ENCODE measurements around the gene TBC1D14.

Gene TBC1D14

GRCh38 chr4:6940744-6941137 lies 31.1 kb downstream of the TBC1D14 start:
- ChIA-PET CTCF (interaction anchor here (1.9 to 2.4 kb wide), 2 partner anchors 27 to 32 kb away, joined by 6 to 7 read pairs; no protein-coding TSS in a partner anchor), POLR2A (no interaction called here)
- Histone ChIP-seq H3K4me3 (ENCODE audit: control insufficient read depth in 1 of 7, extremely low read depth in 1 of 7, insufficient read depth in 4 of 7, low read depth in 2 of 7, low read length in 6 of 7) (no peak overlapping the region), H3K9me3 (ENCODE audit: control extremely low read depth in 1 of 5, control insufficient read depth in 4 of 5, insufficient read depth in 2 of 5, low read depth in 1 of 5, low read length in 4 of 5) (no peaks in the 10 kb centered on the region), H3K4me1 (ENCODE audit: control extremely low read depth in 1 of 4, control insufficient read depth in 4 of 4, insufficient read depth in 4 of 4, low read length in 3 of 4) (peaks cover 19 to 78% (median 59%) of the 10 kb centered on the region in 4 experiments), H3K27me3 (replicated peaks in 2 of 5; ENCODE audit: control insufficient read depth in 4 of 5, insufficient read depth in 5 of 5, low read length in 4 of 5) (no peaks in the 10 kb centered on the region), H3K36me3 (ENCODE audit: control insufficient read depth in 4 of 4, insufficient read depth in 4 of 4, low read length in 3 of 4) (peaks cover 0 to 19% (median 3%) of the 10 kb centered on the region in 4 experiments), H3K27ac (ENCODE audit: insufficient read depth in 1 of 2, low read depth in 1 of 2, low read length in 2 of 2, poor library complexity in 1 of 2, severe bottlenecking in 2 of 2) (no peak overlapping the region)
- DNase-seq: no peak
- WGBS (ENCODE audit: insufficient coverage): 96% methylated on average over 11 of the region's 11 CpGs

DNA sequence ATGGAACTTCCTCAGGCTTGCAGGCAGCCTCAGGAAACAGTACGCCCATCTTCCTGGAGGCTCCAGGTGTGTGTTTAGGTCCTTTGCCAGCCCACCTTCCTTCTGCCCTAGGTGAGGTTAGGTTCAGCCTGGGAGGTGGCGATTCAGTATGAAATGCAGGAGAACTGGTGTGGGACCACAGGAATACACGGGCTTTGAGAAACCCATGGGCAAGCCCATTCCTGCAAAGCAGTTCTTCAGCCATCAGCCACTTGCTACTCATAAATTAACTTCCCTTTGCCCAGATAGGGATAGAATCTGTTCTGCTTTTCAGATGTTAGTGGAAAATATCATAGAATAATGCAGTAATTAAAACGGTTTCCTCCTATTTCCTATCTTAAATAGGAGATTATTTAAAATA lies 32.2 kb downstream of the TBC1D14 start:
- H3K4me3 ChIP-seq (ENCODE audit: control insufficient read depth in 1 of 7, extremely low read depth in 1 of 7, insufficient read depth in 4 of 7, low read depth in 2 of 7, low read length in 6 of 7): peak overlapping the region in 2 of 7 experiments; percentile 24 to 56
- DNase-seq: peak in 1 of 3 donors; percentile 65
- no peak overlapping the region for H3K27ac ChIP-seq (ENCODE audit: insufficient read depth in 1 of 2, low read depth in 1 of 2, low read length in 2 of 2, poor library complexity in 1 of 2, severe bottlenecking in 2 of 2)
- no peaks in the 10 kb centered on the region for H3K9me3 ChIP-seq (ENCODE audit: control extremely low read depth in 1 of 5, control insufficient read depth in 4 of 5, insufficient read depth in 2 of 5, low read depth in 1 of 5, low read length in 4 of 5)
- peaks cover 19 to 78% (median 59%) of the 10 kb centered on the region in 4 experiments for H3K4me1 ChIP-seq (ENCODE audit: control extremely low read depth in 1 of 4, control insufficient read depth in 4 of 4, insufficient read depth in 4 of 4, low read length in 3 of 4)
- WGBS (ENCODE audit: insufficient coverage): 50% methylated on average over 1 of the region's 4 CpGs
- H3K36me3 ChIP-seq (ENCODE audit: control insufficient read depth in 4 of 4, insufficient read depth in 4 of 4, low read length in 3 of 4): peaks cover 0 to 10% (median 2%) of the 10 kb centered on the region in 4 experiments
- CTCF ChIA-PET: interaction anchor here (0.9 to 2.4 kb wide), 8 partner anchors 12 to 68 kb away, joined by 3 to 7 read pairs (median 4); no protein-coding TSS in a partner anchor
- H3K27me3 ChIP-seq (replicated peaks in 2 of 5; ENCODE audit: control insufficient read depth in 4 of 5, insufficient read depth in 5 of 5, low read length in 4 of 5): no peaks in the 10 kb centered on the region
- POLR2A ChIA-PET: interaction anchor here (1.0 kb wide), 1 partner anchor 50 kb away, joined by 4 read pairs; no protein-coding TSS in a partner anchor

GRCh38 chr4:6942238-6942800 lies 32.7 kb downstream of the TBC1D14 start:
- Histone ChIP-seq H3K4me3 (ENCODE audit: control insufficient read depth in 1 of 7, extremely low read depth in 1 of 7, insufficient read depth in 4 of 7, low read depth in 2 of 7, low read length in 6 of 7) (peak overlapping the region in 4 of 7 experiments; percentile 3 to 56 (median 35)), H3K9me3 (ENCODE audit: control extremely low read depth in 1 of 5, control insufficient read depth in 4 of 5, insufficient read depth in 2 of 5, low read depth in 1 of 5, low read length in 4 of 5) (no peaks in the 10 kb centered on the region), H3K27me3 (replicated peaks in 2 of 5; ENCODE audit: control insufficient read depth in 4 of 5, insufficient read depth in 5 of 5, low read length in 4 of 5) (no peaks in the 10 kb centered on the region), H3K27ac (ENCODE audit: insufficient read depth in 1 of 2, low read depth in 1 of 2, low read length in 2 of 2, poor library complexity in 1 of 2, severe bottlenecking in 2 of 2) (peak overlapping the region in 1 of 2 experiments; percentile 50), H3K36me3 (ENCODE audit: control insufficient read depth in 4 of 4, insufficient read depth in 4 of 4, low read length in 3 of 4) (peaks cover 0 to 10% (median 2%) of the 10 kb centered on the region in 4 experiments), H3K4me1 (ENCODE audit: control extremely low read depth in 1 of 4, control insufficient read depth in 4 of 4, insufficient read depth in 4 of 4, low read length in 3 of 4) (peaks cover 19 to 76% (median 59%) of the 10 kb centered on the region in 4 experiments)
- ChIA-PET POLR2A (interaction anchor here (0.5 to 1.0 kb wide), 3 partner anchors 13 to 56 kb away, joined by 3 to 4 read pairs (median 3); no protein-coding TSS in a partner anchor), CTCF (interaction anchor here (0.9 to 2.4 kb wide), 9 partner anchors 12 to 68 kb away, joined by 3 to 7 read pairs (median 4); no protein-coding TSS in a partner anchor)
- WGBS (ENCODE audit: insufficient coverage): 14% methylated on average over 1 of the region's 7 CpGs
- DNase-seq: peak; percentile 61 to 91 (median 88)

DNA sequence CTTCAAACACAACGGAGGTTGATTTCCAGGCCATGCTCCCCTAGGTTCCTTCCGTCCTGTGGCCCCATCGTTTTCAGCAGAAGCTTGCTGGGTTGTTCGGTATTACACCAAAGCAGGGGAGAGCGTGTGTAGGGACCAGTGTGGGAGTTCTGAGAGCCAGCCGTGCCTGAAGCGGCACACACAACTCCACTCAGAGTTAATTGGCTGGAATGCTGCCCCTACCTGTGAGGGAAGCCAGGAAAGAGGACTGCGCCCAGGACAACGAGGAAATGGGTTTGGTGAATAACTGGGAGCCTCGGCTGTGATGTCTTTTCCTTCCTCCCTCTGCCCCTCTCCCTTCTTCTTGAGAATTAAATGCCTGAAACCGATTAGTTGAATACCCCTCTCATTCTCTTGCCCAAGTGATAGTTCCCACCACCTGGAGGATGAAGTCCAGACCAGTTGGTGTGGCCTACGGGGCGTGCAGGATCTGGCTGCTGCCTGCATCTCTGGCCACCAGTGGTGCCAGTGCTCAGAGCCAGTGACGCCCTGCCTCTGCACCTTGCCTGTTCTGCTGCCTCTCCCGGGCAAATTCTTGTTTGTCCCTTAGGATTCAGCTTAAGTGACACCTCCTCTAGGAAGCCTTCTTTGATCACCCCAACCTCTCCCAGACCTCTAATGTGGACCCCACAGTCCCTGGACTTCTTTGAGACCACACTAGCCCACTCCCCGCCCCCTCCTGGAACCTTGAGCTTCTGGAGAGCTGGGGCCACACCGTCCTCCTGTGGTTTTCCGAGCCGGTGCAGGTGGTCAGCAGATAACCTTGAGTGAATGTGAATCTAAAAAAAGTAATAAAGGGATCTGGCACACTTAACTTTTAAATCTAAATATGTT lies 33.6 kb downstream of the TBC1D14 start:
- 84% methylated on average over 15 of the region's 19 CpGs for WGBS (ENCODE audit: insufficient coverage)

GRCh38 chr4:6943885-6944225 lies 34.2 kb downstream of the TBC1D14 start:
- WGBS (ENCODE audit: insufficient coverage): no CpG with 5 or more reads among the region's 16 CpGs
- Histone ChIP-seq H3K4me1 (ENCODE audit: control extremely low read depth in 1 of 4, control insufficient read depth in 4 of 4, insufficient read depth in 4 of 4, low read length in 3 of 4) (peaks cover 19 to 60% (median 46%) of the 10 kb centered on the region in 4 experiments), H3K27ac (ENCODE audit: insufficient read depth in 1 of 2, low read depth in 1 of 2, low read length in 2 of 2, poor library complexity in 1 of 2, severe bottlenecking in 2 of 2) (no peak overlapping the region), H3K27me3 (replicated peaks in 2 of 5; ENCODE audit: control insufficient read depth in 4 of 5, insufficient read depth in 5 of 5, low read length in 4 of 5) (no peaks in the 10 kb centered on the region), H3K36me3 (ENCODE audit: control insufficient read depth in 4 of 4, insufficient read depth in 4 of 4, low read length in 3 of 4) (peaks cover 0 to 13% (median 2%) of the 10 kb centered on the region in 4 experiments), H3K9me3 (ENCODE audit: control extremely low read depth in 1 of 5, control insufficient read depth in 4 of 5, insufficient read depth in 2 of 5, low read depth in 1 of 5, low read length in 4 of 5) (no peaks in the 10 kb centered on the region), H3K4me3 (ENCODE audit: control insufficient read depth in 1 of 7, extremely low read depth in 1 of 7, insufficient read depth in 4 of 7, low read depth in 2 of 7, low read length in 6 of 7) (no peak overlapping the region)
- POLR2A ChIA-PET: no interaction called here
- CTCF ChIA-PET: interaction anchor here (1.6 to 1.9 kb wide), 2 partner anchors 16 to 30 kb away, joined by 4 to 7 read pairs; no protein-coding TSS in a partner anchor
- no peak for DNase-seq

More for the DNA sequence above, 33.6 kb downstream of the TBC1D14 start:
- Histone ChIP-seq H3K9me3 (ENCODE audit: control extremely low read depth in 1 of 5, control insufficient read depth in 4 of 5, insufficient read depth in 2 of 5, low read depth in 1 of 5, low read length in 4 of 5) (no peaks in the 10 kb centered on the region), H3K27ac (ENCODE audit: insufficient read depth in 1 of 2, low read depth in 1 of 2, low read length in 2 of 2, poor library complexity in 1 of 2, severe bottlenecking in 2 of 2) (peak overlapping the region in 1 of 2 experiments; percentile 50), H3K27me3 (replicated peaks in 2 of 5; ENCODE audit: control insufficient read depth in 4 of 5, insufficient read depth in 5 of 5, low read length in 4 of 5) (no peaks in the 10 kb centered on the region), H3K4me1 (ENCODE audit: control extremely low read depth in 1 of 4, control insufficient read depth in 4 of 4, insufficient read depth in 4 of 4, low read length in 3 of 4) (peaks cover 19 to 66% (median 52%) of the 10 kb centered on the region in 4 experiments), H3K36me3 (ENCODE audit: control insufficient read depth in 4 of 4, insufficient read depth in 4 of 4, low read length in 3 of 4) (peaks cover 0 to 13% (median 2%) of the 10 kb centered on the region in 4 experiments), H3K4me3 (ENCODE audit: control insufficient read depth in 1 of 7, extremely low read depth in 1 of 7, insufficient read depth in 4 of 7, low read depth in 2 of 7, low read length in 6 of 7) (peak overlapping the region in 2 of 7 experiments; percentile 44 to 56)
- DNase-seq: no peak
- POLR2A ChIA-PET: interaction anchor here (0.5 to 0.8 kb wide), 2 partner anchors 14 to 55 kb away, joined by 3 read pairs; no protein-coding TSS in a partner anchor
- CTCF ChIA-PET: interaction anchor here (0.9 to 2.4 kb wide), 6 partner anchors 13 to 35 kb away, joined by 3 to 7 read pairs (median 4); no protein-coding TSS in a partner anchor

DNA sequence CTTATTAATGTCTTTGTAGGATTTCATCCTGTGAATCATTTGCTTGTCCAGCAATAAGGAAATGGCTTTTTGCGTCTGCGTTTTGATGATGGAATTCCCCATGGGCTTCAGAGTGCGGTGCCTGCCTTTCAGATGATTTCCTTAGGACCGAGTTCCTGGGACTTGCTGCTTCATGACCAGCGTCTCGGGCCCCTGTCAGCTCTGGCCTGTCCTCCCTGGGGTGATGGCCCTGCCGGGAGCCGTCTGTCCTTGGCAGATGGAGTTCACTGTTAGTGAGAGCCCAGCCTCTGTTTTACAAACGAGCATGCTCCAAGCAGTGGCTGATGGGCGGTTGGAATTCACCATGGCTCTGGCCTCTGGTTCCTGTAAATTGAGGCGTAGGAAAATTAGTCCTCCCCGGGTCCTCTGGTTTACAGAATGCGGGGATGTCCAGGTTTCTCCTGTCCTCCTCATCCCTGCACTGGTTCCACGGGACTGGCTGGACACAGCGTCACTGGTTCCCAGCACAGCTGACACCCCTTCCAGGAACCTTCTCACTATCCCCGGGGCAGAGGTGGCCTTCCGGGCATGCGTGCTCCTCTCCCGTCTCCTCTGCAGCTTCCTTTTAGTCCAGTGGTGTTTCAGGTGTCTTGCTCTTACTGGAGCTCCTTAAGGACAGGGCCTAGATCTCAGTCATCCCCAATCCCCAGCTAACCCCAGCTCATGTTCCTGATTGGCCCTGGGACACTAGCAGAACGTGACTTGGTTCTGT lies 34.9 kb downstream of the TBC1D14 start:
- no peaks in the 10 kb centered on the region for H3K9me3 ChIP-seq (ENCODE audit: control extremely low read depth in 1 of 5, control insufficient read depth in 4 of 5, insufficient read depth in 2 of 5, low read depth in 1 of 5, low read length in 4 of 5)
- CTCF ChIA-PET: interaction anchor here (1.2 to 1.9 kb wide), 3 partner anchors 16 to 35 kb away, joined by 3 to 7 read pairs (median 4); partner anchors contain the start of gene TBC1D14
- no peak overlapping the region for H3K4me3 ChIP-seq (ENCODE audit: control insufficient read depth in 1 of 7, extremely low read depth in 1 of 7, insufficient read depth in 4 of 7, low read depth in 2 of 7, low read length in 6 of 7)
- H3K4me1 ChIP-seq (ENCODE audit: control extremely low read depth in 1 of 4, control insufficient read depth in 4 of 4, insufficient read depth in 4 of 4, low read length in 3 of 4): peaks cover 19 to 54% (median 40%) of the 10 kb centered on the region in 4 experiments
- H3K27me3 ChIP-seq (replicated peaks in 2 of 5; ENCODE audit: control insufficient read depth in 4 of 5, insufficient read depth in 5 of 5, low read length in 4 of 5): no peaks in the 10 kb centered on the region
- DNase-seq: no peak
- peaks cover 0 to 10% (median under 1%) of the 10 kb centered on the region in 4 experiments for H3K36me3 ChIP-seq (ENCODE audit: control insufficient read depth in 4 of 4, insufficient read depth in 4 of 4, low read length in 3 of 4)
- H3K27ac ChIP-seq (ENCODE audit: insufficient read depth in 1 of 2, low read depth in 1 of 2, low read length in 2 of 2, poor library complexity in 1 of 2, severe bottlenecking in 2 of 2): no peak overlapping the region
- 94% methylated on average over 19 of the region's 20 CpGs for WGBS (ENCODE audit: insufficient coverage)
- POLR2A ChIA-PET: no interaction called here

Data from common myeloid progenitor, CD34-positive (primary cell).